B cell (primary cell): ENCODE results near the gene SCAMP3. TPM values are rescaled to one million over a fixed set of nuclear protein-coding genes. Genes with fewer than 3 reads are reported as not detected.

Experiments
- ATAC-seq: fragments of 200-7000 bp; cut with Tn5 transposase; one replicate; pipeline ENCODE4 v1.10.0; 2021; ENCODE audit warnings: low read depth, mild to moderate bottlenecking, moderate number of reproducible peaks, moderate library complexity
- CTCF ChIA-PET: fragments of 350-600 bp; sonication (Branson Sonifier 250); formaldehyde crosslinking; loops from one replicate; lab custom pipeline; 2021; ENCODE audit warnings: antibody characterized with exemption, inconsistent platforms; lab: Charles Lee
- POLR2A ChIA-PET: fragments of 350-600 bp; sonication (Branson Sonifier 250); formaldehyde crosslinking; loops from one replicate; lab custom pipeline; 2021; ENCODE audit warnings: antibody characterized with exemption; lab: Charles Lee
- DNase-seq: peaks from one replicate; pipeline ENCODE4 v3.0.0; 2013
- H2AFZ ChIP-seq: 2 replicates; pipeline ENCODE4 v1.6.1; 2012; ENCODE audit warnings: mild to moderate bottlenecking, low read depth, low read length; ENCODE audit not compliant: insufficient read depth, poor library complexity, severe bottlenecking
- H3K27ac ChIP-seq, 2 donors: 1 replicate in 1 of 2; 2 replicates in 1 of 2; pipeline ENCODE4 v1.5.1; 2012 to 2013; ENCODE audit warnings: low read length in 2 of 2, mild to moderate bottlenecking in 2 of 2, moderate library complexity in 1 of 2
- H3K27me3 ChIP-seq, 4 experiments: fragments of 200-600 bp in 1 of 4; sonication (generic) in 1 of 4; replicated peaks in 1 of 4; 1 replicate in 2 of 4; 2 replicates in 2 of 4; pipeline versions ENCODE4 v1.6.1 to v1.7.0; 2013 to 2016; ENCODE audit warnings: low read length in 3 of 4, mild to moderate bottlenecking in 2 of 4, mixed read lengths in 1 of 4, moderate library complexity in 1 of 4; ENCODE audit not compliant: insufficient read depth in 4 of 4, control insufficient read depth in 3 of 4; ENCODE audit errors: control extremely low read depth in 1 of 4
- H3K36me3 ChIP-seq, 2 experiments: replicated peaks in 1 of 2; 1 replicate in 1 of 2; 2 replicates in 1 of 2; pipeline versions ENCODE4 v1.6.1 to v1.7.1; 2013; ENCODE audit warnings: low read length in 1 of 2; ENCODE audit not compliant: insufficient read depth in 2 of 2, control insufficient read depth in 1 of 2; ENCODE audit errors: control extremely low read depth in 1 of 2, extremely low read depth in 1 of 2
- H3K4me1 ChIP-seq, 2 donors: fragments of 200-600 bp in 1 of 2; sonication (generic) in 1 of 2; 1 replicate in 1 of 2; 2 replicates in 1 of 2; pipeline versions ENCODE4 v1.5.1 to v1.6.1; 2013 to 2017; ENCODE audit warnings: low read length in 2 of 2; ENCODE audit not compliant: control insufficient read depth in 2 of 2, insufficient read depth in 2 of 2
- H3K4me2 ChIP-seq: replicated peaks from 2 replicates; pipeline ENCODE3; 2012; ENCODE audit warnings: mild to moderate bottlenecking, low read depth, low read length; ENCODE audit not compliant: poor library complexity, severe bottlenecking
- H3K4me3 ChIP-seq, 5 experiments: fragments of 200-600 bp in 1 of 5; sonication (generic) in 1 of 5; 1 replicate in 3 of 5; 2 replicates in 2 of 5; pipeline versions ENCODE4 v1.5.1 to v1.7.0; 2011 to 2016; ENCODE audit warnings: low read length in 4 of 5, mild to moderate bottlenecking in 4 of 5, low read depth in 2 of 5, control low read depth in 1 of 5, moderate library complexity in 1 of 5; ENCODE audit not compliant: insufficient read depth in 1 of 5; ENCODE audit errors: control extremely low read depth in 1 of 5, extremely low read depth in 1 of 5
- H3K79me2 ChIP-seq: fragments of 200-600 bp; sonication (generic); one replicate; pipeline ENCODE4 v1.6.0; 2016; ENCODE audit warnings: low read length; ENCODE audit not compliant: control insufficient read depth, insufficient read depth
- H3K9ac ChIP-seq: fragments of 200-600 bp; sonication (generic); 2 replicates; pipeline ENCODE4 v1.6.1; 2017; ENCODE audit warnings: mild to moderate bottlenecking, low read length, moderate library complexity
- H3K9me3 ChIP-seq, 3 donors: one replicate each; pipeline versions ENCODE4 v1.6.1 to v1.7.1; 2013; ENCODE audit warnings: low read length in 2 of 3; ENCODE audit not compliant: control insufficient read depth in 2 of 3, insufficient read depth in 1 of 3; ENCODE audit errors: control extremely low read depth in 1 of 3
- H4K20me1 ChIP-seq: 2 replicates; pipeline ENCODE4 v1.6.0; 2012; ENCODE audit warnings: mild to moderate bottlenecking, low read length; ENCODE audit not compliant: insufficient read depth, control insufficient read depth, poor library complexity, severe bottlenecking
- H3K27ac Mint-ChIP-seq: one replicate; pipeline ENCODE4 v1.8.0; 2021; ENCODE audit warnings: mixed read lengths
- H3K27me3 Mint-ChIP-seq: one replicate; pipeline ENCODE4 v1.8.0; 2021; ENCODE audit warnings: mixed read lengths
- H3K4me1 Mint-ChIP-seq: one replicate; pipeline ENCODE4 v1.8.0; 2021; ENCODE audit warnings: mixed read lengths
- H3K4me3 Mint-ChIP-seq: one replicate; pipeline ENCODE4 v1.8.0; 2021; ENCODE audit warnings: mixed read lengths
- H3K9me3 Mint-ChIP-seq: one replicate; pipeline ENCODE4 v1.8.0; 2022; ENCODE audit warnings: mixed read lengths; ENCODE audit not compliant: insufficient read depth
- EZH2 ChIP-seq: IDR thresholded peaks from 2 replicates; pipeline ENCODE4 v1.6.1; 2012; ENCODE audit warnings: borderline replicate concordance, low read depth, mild to moderate bottlenecking, moderate library complexity, low read length; ENCODE audit not compliant: insufficient read depth, poor library complexity, severe bottlenecking
- WGBS: methylation state at CpG from one replicate; pipeline ENCODE4 v1.1.5; 2013; ENCODE audit warnings: missing lambda C conversion rate; ENCODE audit not compliant: insufficient coverage; 5-methylcytosine and 5-hydroxymethylcytosine counted together
- intact Hi-C: fragments of 100-400 bp; cut with micrococcal nuclease; formaldehyde crosslinking; loops from one replicate; pipeline ENCODE4 v1.10.0; 2022
- polyA plus RNA-seq: library from polyadenylated mRNA; depleted of rRNA; stranded (reverse); fragments of >200 nt; gene quantifications from 2 replicates; pipeline ENCODE4 v1.2.3, GENCODE V29; 2012
- total RNA-seq, 2 donors: library from RNA; stranded (reverse); fragments of 120-200 nt in 1 of 2; gene quantifications; 1 replicate in 1 of 2; 2 replicates in 1 of 2; pipeline versions ENCODE4 v1.2.3 to v1.2.4, GENCODE V29; 2013 to 2022
- TF ChIP-seq, protein P1 (sequence below): fragments of 200-600 bp; IDR thresholded peaks from one replicate; pipeline ENCODE4 v1.8.0; 2022; ENCODE audit warnings: antibody characterized with exemption, mild to moderate bottlenecking

The SCAMP3 gene
- total and polyA plus RNA-seq, 2 donors (not counting 1 experiment from before 2014, with no cell fraction given), result 79.8 to 107 TPM

- ChIA-PET CTCF (interaction anchor here (1.5 kb wide), 1 partner anchor 22 kb away, joined by 4 read pairs; no protein-coding TSS in a partner anchor), POLR2A (no interaction called here)
- TF ChIP-seq, protein P1, sequence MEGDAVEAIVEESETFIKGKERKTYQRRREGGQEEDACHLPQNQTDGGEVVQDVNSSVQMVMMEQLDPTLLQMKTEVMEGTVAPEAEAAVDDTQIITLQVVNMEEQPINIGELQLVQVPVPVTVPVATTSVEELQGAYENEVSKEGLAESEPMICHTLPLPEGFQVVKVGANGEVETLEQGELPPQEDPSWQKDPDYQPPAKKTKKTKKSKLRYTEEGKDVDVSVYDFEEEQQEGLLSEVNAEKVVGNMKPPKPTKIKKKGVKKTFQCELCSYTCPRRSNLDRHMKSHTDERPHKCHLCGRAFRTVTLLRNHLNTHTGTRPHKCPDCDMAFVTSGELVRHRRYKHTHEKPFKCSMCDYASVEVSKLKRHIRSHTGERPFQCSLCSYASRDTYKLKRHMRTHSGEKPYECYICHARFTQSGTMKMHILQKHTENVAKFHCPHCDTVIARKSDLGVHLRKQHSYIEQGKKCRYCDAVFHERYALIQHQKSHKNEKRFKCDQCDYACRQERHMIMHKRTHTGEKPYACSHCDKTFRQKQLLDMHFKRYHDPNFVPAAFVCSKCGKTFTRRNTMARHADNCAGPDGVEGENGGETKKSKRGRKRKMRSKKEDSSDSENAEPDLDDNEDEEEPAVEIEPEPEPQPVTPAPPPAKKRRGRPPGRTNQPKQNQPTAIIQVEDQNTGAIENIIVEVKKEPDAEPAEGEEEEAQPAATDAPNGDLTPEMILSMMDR, result no peak
- TF ChIP-seq EZH2, result no peak
- peaks cover 0 to under 1% of the 10 kb centered on the region in 2 donors for H3K4me1 ChIP-seq
- 90% methylated on average over 9 of the region's 9 CpGs for WGBS
- H3K27ac ChIP-seq, result no peak overlapping the region
- no peaks in the 10 kb centered on the region for H4K20me1 ChIP-seq
- peaks cover 0 to 2% (median 0%) of the 10 kb centered on the region in 3 donors for H3K9me3 ChIP-seq
- H3K79me2 ChIP-seq, result no peaks in the 10 kb centered on the region
- H3K27me3 ChIP-seq, result peaks cover 0 to 8% (median 3%) of the 10 kb centered on the region in 4 experiments
- H3K9ac ChIP-seq, result no peak overlapping the region
- intact Hi-C loops, result no loop called here
- no peak for DNase-seq
- Mint-ChIP-seq H3K27ac (no peak overlapping the region), H3K9me3 (no peaks in the 10 kb centered on the region), H3K4me3 (no peak overlapping the region), H3K27me3 (peaks cover 23% of the 10 kb centered on the region), H3K4me1 (peaks cover 3% of the 10 kb centered on the region)
- no peak overlapping the region for H3K4me3 ChIP-seq
- H3K4me2 ChIP-seq, result no peak overlapping the region
- ATAC-seq, result no peak
- H3K36me3 ChIP-seq, result no peaks in the 10 kb centered on the region
- H2AFZ ChIP-seq, result no peak overlapping the region
Measured at GRCh38 chr1:155300553-155301329, 38.6 kb upstream of the SCAMP3 start.

DNA sequence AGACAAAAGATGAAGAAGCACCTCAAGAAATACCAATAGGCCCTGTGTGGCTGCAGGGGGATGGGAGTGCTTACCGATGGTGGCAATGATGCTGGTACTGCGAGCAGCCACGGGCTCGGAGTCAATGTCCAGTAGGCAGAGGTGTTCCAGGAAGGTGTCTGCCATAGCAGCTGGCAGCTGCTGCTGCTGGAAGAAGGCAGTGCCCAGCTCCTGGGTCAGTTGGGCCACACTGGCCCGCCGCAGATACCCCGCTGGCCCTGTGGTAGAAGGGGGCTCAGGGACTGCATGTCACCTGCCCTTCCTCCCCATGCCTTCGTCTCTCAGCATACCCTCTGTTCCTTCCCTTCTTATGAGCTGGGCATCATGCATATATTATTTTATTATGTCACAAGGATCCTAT is 37.9 kb upstream of the SCAMP3 start:
- peaks cover 26% of the 10 kb centered on the region for H3K27me3 Mint-ChIP-seq
- CTCF ChIA-PET, result interaction anchor here (1.5 kb wide), 1 partner anchor 22 kb away, joined by 4 read pairs; no protein-coding TSS in a partner anchor

More for the DNA sequence above, 37.9 kb upstream of the SCAMP3 start:
- TF ChIP-seq, protein P1, result no peak
- no peak for TF ChIP-seq EZH2
- Histone ChIP-seq H3K4me3 (no peak overlapping the region), H3K4me2 (no peak overlapping the region), H2AFZ (no peak overlapping the region), H4K20me1 (no peaks in the 10 kb centered on the region), H3K27me3 (peaks cover 0 to 15% (median 10%) of the 10 kb centered on the region in 4 experiments), H3K9ac (no peak overlapping the region), H3K27ac (no peak overlapping the region), H3K36me3 (no peaks in the 10 kb centered on the region), H3K4me1 (peaks cover 3 to 7% of the 10 kb centered on the region in 2 donors), H3K79me2 (no peaks in the 10 kb centered on the region), H3K9me3 (peaks cover 0 to 2% (median 0%) of the 10 kb centered on the region in 3 donors)
- no peak for ATAC-seq
- intact Hi-C loops, result no loop called here
- Mint-ChIP-seq H3K9me3 (no peaks in the 10 kb centered on the region), H3K4me3 (no peak overlapping the region), H3K4me1 (peaks cover 6% of the 10 kb centered on the region), H3K27ac (no peak overlapping the region)
- WGBS, result 98% methylated on average over 6 of the region's 8 CpGs
- POLR2A ChIA-PET, result no interaction called here
- no peak for DNase-seq
